GM23248 (cell line): ENCODE measurements around the gene ARHGAP8. TPM values are rescaled to one million over a fixed set of nuclear protein-coding genes. Genes with fewer than 3 reads are reported as not detected.
"Not testable (repeated sequence)": the region's sequence is repeated elsewhere in the genome, so short reads cannot be mapped to it uniquely, and the experiment has no call there.

Experiments
- DNase-seq: peaks from one replicate; pipeline ENCODE4 v3.0.0-alpha.2; 2015
- H2AFZ ChIP-seq: fragments of 200-600 bp; sonication (generic); 2 replicates; pipeline ENCODE4 v1.6.1; 2016; ENCODE audit warnings: antibody characterized with exemption
- H3F3A ChIP-seq: fragments of 200-600 bp; sonication (generic); 2 replicates; pipeline ENCODE4 v1.6.1; 2016; ENCODE audit warnings: mild to moderate bottlenecking, antibody characterized with exemption, mixed run types; ENCODE audit not compliant: insufficient read depth
- H3K27ac ChIP-seq: fragments of 200-600 bp; sonication (generic); 2 replicates; pipeline ENCODE4 v1.5.1; 2016; ENCODE audit warnings: mild to moderate bottlenecking
- H3K27me3 ChIP-seq: fragments of 200-600 bp; sonication (generic); replicated peaks from 2 replicates; pipeline ENCODE4 v1.6.1; 2016; ENCODE audit warnings: mild to moderate bottlenecking; ENCODE audit not compliant: insufficient read depth
- H3K36me3 ChIP-seq: fragments of 200-600 bp; sonication (generic); 2 replicates; pipeline ENCODE4 v1.6.1; 2016; ENCODE audit warnings: low read depth, mild to moderate bottlenecking
- H3K4me1 ChIP-seq: fragments of 200-600 bp; sonication (generic); 2 replicates; pipeline ENCODE4 v1.6.1; 2016; ENCODE audit warnings: mild to moderate bottlenecking; ENCODE audit not compliant: insufficient read depth
- H3K4me2 ChIP-seq: fragments of 200-600 bp; sonication (generic); one replicate; pipeline ENCODE4 v1.6.1; 2016; ENCODE audit warnings: mild to moderate bottlenecking; ENCODE audit not compliant: unreplicated experiment
- H3K4me3 ChIP-seq: fragments of 200-600 bp; sonication (generic); 2 replicates; pipeline ENCODE4 v1.5.1; 2016; ENCODE audit warnings: mild to moderate bottlenecking
- H3K79me2 ChIP-seq: fragments of 200-600 bp; sonication (generic); 2 replicates; pipeline ENCODE4 v1.6.1; 2016; ENCODE audit warnings: mild to moderate bottlenecking; ENCODE audit not compliant: insufficient read depth
- H3K9ac ChIP-seq: fragments of 200-600 bp; sonication (generic); 2 replicates; pipeline ENCODE4 v1.6.1; 2016; ENCODE audit warnings: mild to moderate bottlenecking
- H3K9me2 ChIP-seq: fragments of 200-600 bp; sonication (generic); 2 replicates; pipeline ENCODE4 v1.6.1; 2016; ENCODE audit warnings: mixed run types, mild to moderate bottlenecking, moderate library complexity; ENCODE audit not compliant: insufficient read depth
- H3K9me3 ChIP-seq: fragments of 200-600 bp; sonication (generic); one replicate; pipeline ENCODE4 v1.6.1; 2017; ENCODE audit warnings: low read depth
- H4K20me1 ChIP-seq: fragments of 200-600 bp; sonication (generic); 2 replicates; pipeline ENCODE4 v1.6.0; 2016; ENCODE audit not compliant: insufficient read depth
- EZH2 ChIP-seq: fragments of 200-600 bp; sonication (generic); IDR thresholded peaks from 2 replicates; pipeline ENCODE4 v1.6.1; 2018; ENCODE audit warnings: antibody characterized with exemption, mild to moderate bottlenecking; ENCODE audit not compliant: insufficient read depth, poor library complexity, severe bottlenecking
- EZH2phosphoT487 ChIP-seq: fragments of 200-600 bp; sonication (generic); IDR thresholded peaks from 2 replicates; pipeline ENCODE4 v1.6.1; 2018; ENCODE audit warnings: antibody characterized with exemption, moderate library complexity, mild to moderate bottlenecking, low read depth; ENCODE audit not compliant: insufficient read depth
- WGBS, 2 experiments: methylation state at CpG; one replicate each; pipeline ENCODE4 v1.1.6; 2015 to 2017; ENCODE audit warnings: low lambda C conversion rate in 2 of 2, low coverage in 1 of 2; ENCODE audit errors: missing lambda C conversion rate in 2 of 2; 5-methylcytosine and 5-hydroxymethylcytosine counted together
- in situ Hi-C: fragments of 300-500 bp; cut with MboI; formaldehyde crosslinking; loops from 2 replicates; pipeline ENCODE4 v1.15.0; 2020
- polyA plus RNA-seq: library from polyadenylated mRNA; unstranded; fragments of >200 nt; fragmentation: Nextera tagmentation; extraction: Ambion mirVana; gene quantifications from 2 replicates; pipeline ENCODE4 v1.2.1, GENCODE V29; 2016
- total RNA-seq: library from RNA; depleted of rRNA; stranded (reverse); fragments of >200 nt; shearing (Covaris generic); gene quantifications from 2 replicates; pipeline ENCODE4 v1.2.3, GENCODE V29; 2014

Gene ARHGAP8
- total and polyA plus RNA-seq, 2 experiments from 2014 or later = 0.54 TPM; not detected in 1

DNA sequence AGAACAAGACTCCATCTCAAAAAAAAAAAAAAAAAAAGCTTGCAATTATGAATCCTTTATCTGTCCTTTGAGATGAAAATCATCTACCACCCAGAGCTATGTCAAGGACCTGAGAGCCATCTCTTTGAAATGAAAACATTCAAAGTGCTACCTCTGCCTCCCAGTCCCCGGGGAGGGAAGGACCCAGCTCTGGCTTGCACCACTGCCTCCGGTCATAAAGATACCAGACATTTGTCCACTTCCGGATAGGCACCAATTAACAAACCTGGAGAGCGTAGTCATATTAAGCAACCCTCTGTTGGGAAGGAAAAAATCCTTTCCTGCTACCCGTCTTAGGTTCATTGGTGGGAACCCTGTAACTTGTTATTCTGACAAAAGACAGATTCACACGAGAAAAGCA lies 98.6 kb downstream of the ARHGAP8 start:
- no peak for TF ChIP-seq EZH2
- no peak for TF ChIP-seq EZH2phosphoT487
- no peaks in the 10 kb centered on the region for H3K9me3 ChIP-seq
- no peaks in the 10 kb centered on the region for H3K79me2 ChIP-seq
- H3F3A ChIP-seq = peaks cover 4% of the 10 kb centered on the region; the same call in 1 of the 2 replicates
- H3K9ac ChIP-seq = no peak overlapping the region
- no peaks in the 10 kb centered on the region for H3K9me2 ChIP-seq
- no peaks in the 10 kb centered on the region for H4K20me1 ChIP-seq
- no peaks in the 10 kb centered on the region for H3K27me3 ChIP-seq
- peaks cover 14% of the 10 kb centered on the region; the same call in 1 of the 2 replicates for H3K4me1 ChIP-seq
- DNase-seq = no peak
- H3K27ac ChIP-seq = no peak overlapping the region
- no peak overlapping the region for H3K4me3 ChIP-seq
- in situ Hi-C loops = no loop called here
- H3K36me3 ChIP-seq = no peaks in the 10 kb centered on the region
- H2AFZ ChIP-seq = no peak overlapping the region
- H3K4me2 ChIP-seq = no peak overlapping the region
- WGBS, 2 experiments = 67 to 69% methylated on average over 6 of the region's 6 CpGs

DNA sequence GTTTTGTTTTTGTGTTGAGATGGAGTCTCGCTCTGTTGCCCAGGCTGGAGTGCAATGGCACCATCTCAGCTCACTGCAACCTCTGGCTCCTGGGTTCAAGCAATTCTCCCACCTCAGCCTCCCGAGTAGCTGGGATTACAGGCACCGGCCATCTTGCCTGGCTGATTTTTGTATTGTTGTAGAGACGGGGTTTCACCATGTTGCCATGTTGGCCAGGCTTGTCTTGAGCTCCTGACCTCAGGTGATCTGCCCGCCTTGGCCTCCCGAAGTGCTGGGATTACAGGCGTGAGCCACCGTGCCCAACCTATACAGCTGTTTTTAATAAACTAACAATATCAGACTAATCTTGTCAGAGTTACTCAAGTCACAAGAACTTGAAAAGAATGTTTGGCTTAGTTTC lies 102.3 kb downstream of the ARHGAP8 start:
- H3K9me3 ChIP-seq, H3K4me2 ChIP-seq, H3K9ac ChIP-seq, in situ Hi-C loops, H3K27me3 ChIP-seq, DNase-seq, H4K20me1 ChIP-seq, H2AFZ ChIP-seq, H3K4me3 ChIP-seq, H3F3A ChIP-seq, H3K36me3 ChIP-seq, H3K9me2 ChIP-seq, H3K27ac ChIP-seq, H3K79me2 ChIP-seq: not testable (repeated sequence)
- H3K4me1 ChIP-seq = peaks cover 14% of the 10 kb centered on the region; the same call in 1 of the 2 replicates
- WGBS, 2 experiments = 85 to 91% methylated on average over 8 of the region's 8 CpGs

DNA sequence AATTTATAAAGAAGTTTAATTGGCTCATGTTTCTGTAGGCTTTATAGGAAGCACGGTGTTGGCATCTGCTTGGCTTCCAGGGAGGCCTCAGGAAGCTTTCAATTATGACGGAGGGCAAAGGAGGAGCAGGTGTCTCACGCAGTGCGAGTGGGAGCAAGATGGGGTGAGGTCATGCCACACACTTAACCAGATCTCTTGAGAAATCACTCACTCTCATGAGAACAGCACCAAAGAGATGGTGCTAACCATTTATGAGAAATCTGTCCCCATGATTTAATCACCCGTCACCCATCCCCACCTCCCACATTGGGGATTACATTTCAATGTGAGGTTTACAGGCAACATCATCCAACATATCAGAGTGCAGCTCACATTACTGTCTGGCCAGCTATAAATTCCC lies 103.5 kb downstream of the ARHGAP8 start:
- DNase-seq = no peak
- Histone ChIP-seq H3K79me2 (no peaks in the 10 kb centered on the region), H3K36me3 (no peaks in the 10 kb centered on the region), H3K4me3 (no peak overlapping the region), H3K9me3 (no peaks in the 10 kb centered on the region), H3K4me2 (no peak overlapping the region), H4K20me1 (no peaks in the 10 kb centered on the region), H3K27ac (no peak overlapping the region), H3K9ac (no peak overlapping the region), H3K4me1 (peaks cover 14% of the 10 kb centered on the region; the same call in 1 of the 2 replicates), H3K9me2 (no peaks in the 10 kb centered on the region), H2AFZ (no peak overlapping the region), H3F3A (peaks cover 4% of the 10 kb centered on the region; the same call in 1 of the 2 replicates), H3K27me3 (no peaks in the 10 kb centered on the region)
- in situ Hi-C loops = no loop called here
- WGBS, 2 experiments = 60 to 69% methylated on average over 5 of the region's 5 CpGs
- TF ChIP-seq EZH2phosphoT487 = no peak
- TF ChIP-seq EZH2 = no peak

GRCh38 chr22:44858819-44859218 lies 106.4 kb downstream of the ARHGAP8 start:
- H3K4me3 ChIP-seq, H3K36me3 ChIP-seq, H3K27ac ChIP-seq, H3F3A ChIP-seq, H3K27me3 ChIP-seq, H3K9me2 ChIP-seq, H3K4me2 ChIP-seq, H3K9me3 ChIP-seq, in situ Hi-C loops, H3K4me1 ChIP-seq, H3K79me2 ChIP-seq, H2AFZ ChIP-seq, DNase-seq, H3K9ac ChIP-seq, H4K20me1 ChIP-seq: not testable (repeated sequence)
- WGBS, 2 experiments = 84 to 90% methylated on average over 3 to 4 of the region's 7 CpGs

DNA sequence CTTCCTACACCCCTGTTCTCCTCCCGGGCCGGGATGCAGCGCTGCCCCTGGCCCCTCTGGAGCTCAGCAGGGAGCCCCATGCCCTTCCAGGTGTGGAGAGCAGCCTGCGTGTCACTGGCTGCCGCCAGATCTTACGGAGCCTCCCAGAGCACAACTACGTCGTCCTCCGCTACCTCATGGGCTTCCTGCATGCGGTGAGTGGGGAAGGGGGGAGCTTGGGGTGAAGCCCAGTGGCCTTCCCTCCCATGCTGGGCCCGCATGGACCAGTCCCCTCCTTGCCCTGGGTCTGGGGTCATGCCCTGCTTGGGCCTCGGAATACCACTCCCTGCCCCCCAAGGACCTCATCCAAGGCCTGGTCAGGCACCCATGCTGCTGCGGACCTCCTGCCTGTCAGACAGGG lies 107.3 kb downstream of the ARHGAP8 start:
- no peaks in the 10 kb centered on the region for H3F3A ChIP-seq
- no peak overlapping the region for H3K4me3 ChIP-seq
- no peaks in the 10 kb centered on the region for H4K20me1 ChIP-seq
- no peaks in the 10 kb centered on the region for H3K79me2 ChIP-seq
- no peak overlapping the region for H3K27ac ChIP-seq
- no peaks in the 10 kb centered on the region for H3K27me3 ChIP-seq
- H3K9ac ChIP-seq = no peak overlapping the region
- 0 out of 2 replicates have a peak, but pooled peaks cover 7% of the 10 kb centered on the region for H3K4me1 ChIP-seq
- no peak overlapping the region for H3K4me2 ChIP-seq
- no peaks in the 10 kb centered on the region for H3K9me2 ChIP-seq
- 81 to 84% methylated on average over 13 of the region's 13 CpGs for WGBS, 2 experiments
- no peak overlapping the region for H2AFZ ChIP-seq
- in situ Hi-C loops = no loop called here
- TF ChIP-seq EZH2phosphoT487 (no peak), EZH2 (no peak)
- DNase-seq = no peak
- H3K36me3 ChIP-seq = no peaks in the 10 kb centered on the region
- H3K9me3 ChIP-seq = no peaks in the 10 kb centered on the region
